Measurements from ENCODE around the gene NOP53. TPM values are rescaled to one million over a fixed set of nuclear protein-coding genes. Genes with fewer than 3 reads are reported as not detected.

The NOP53 gene
- total and polyA plus RNA-seq, 9 of the 15 experiments (the other 6 are each of a cell fraction or from before 2014, with no cell fraction given), result 6.5 to 274 (median 145) TPM

GRCh38 chr19:47762615-47763308 is 17.4 kb downstream of the NOP53 start:
- ATAC-seq (no peak), FAIRE-seq (no peak), DNase-seq (ENCODE audit: extremely low read depth in 1 of 4, low spot score in 3 of 4) (no peak)
- no peak overlapping the region for H3K4me2 ChIP-seq (ENCODE audit: insufficient read depth, low read length)
- 51% methylated on average over 18 of the region's 18 CpGs for WGBS (ENCODE audit: insufficient coverage, low coverage, missing lambda C conversion rate)
- CTCF ChIA-PET (ENCODE audit: low intra/inter-chr PET ratio), result no interaction called here
- H3K9me3 ChIP-seq (replicated peaks; ENCODE audit: control insufficient read depth, insufficient read depth, low read depth, low read length), result no peaks in the 10 kb centered on the region
- H3K9me1 ChIP-seq (ENCODE audit: control insufficient read depth, insufficient read depth, low read length), result no peaks in the 10 kb centered on the region
- H3K4me1 ChIP-seq (replicated peaks in 1 of 2; ENCODE audit: control insufficient read depth in 2 of 2, insufficient read depth in 2 of 2, low read length in 2 of 2), result peaks cover 0 to 20% of the 10 kb centered on the region in 2 experiments; a peak in 2 of 5 replicates
- no peak overlapping the region for H3K4me3 ChIP-seq
- peak overlapping the region in 1 of 2 experiments; percentile 19; a peak in 1 of 4 replicates for H3K9ac ChIP-seq (ENCODE audit: insufficient read depth in 1 of 2, low read depth in 2 of 2, low read length in 2 of 2)
- POLR2A ChIA-PET, result interaction anchor here (0.7 to 1.4 kb wide), 2 partner anchors 15 to 106 kb away, joined by 3 to 5 read pairs; partner anchors contain the start of gene SELENOW
- in situ Hi-C loops (cut with MboI), result no loop called here
- peak in 1 of 2 experiments; percentile 64; a peak in 1 of 4 replicates for TF ChIP-seq RCOR1 (IDR thresholded peaks at IDR 0.05; ENCODE audit: borderline replicate concordance in 1 of 2, low read depth in 2 of 2, low read length in 2 of 2)
- peak; percentile 97 for TF ChIP-seq BCOR (IDR thresholded peaks at IDR 0.05)
- no peak for TF ChIP-seq TFAM (CRISPR knock-in tag; conservative IDR thresholded peaks at IDR 0.05)
- TF ChIP-seq SMARCA5 (IDR thresholded peaks at IDR 0.05), result peak; percentile 87
- peak; percentile 43; the same call in 1 of the 2 replicates for TF ChIP-seq HDAC2 (IDR thresholded peaks at IDR 0.05)
- peak; percentile 91 for TF ChIP-seq ZFP36 (IDR thresholded peaks at IDR 0.05; ENCODE audit: low read depth, low read length, partially characterized antibody)
- no peak for TF ChIP-seq SP1 (CRISPR knock-in tag; IDR thresholded peaks at IDR 0.05)
- TF ChIP-seq RBM25 (IDR thresholded peaks at IDR 0.05; ENCODE audit: low read depth, low read length, severe bottlenecking), result peak; percentile 94
- TF ChIP-seq KDM1A (IDR thresholded peaks at IDR 0.05), result peak; percentile 78 to 82
- no peak for TF ChIP-seq ZZZ3 (IDR thresholded peaks at IDR 0.05)
- TF ChIP-seq ADNP (tag; IDR thresholded peaks at IDR 0.05), result peak; percentile 58; the same call in 1 of the 2 replicates
- 0 out of 2 replicates have a peak, but pooled peaks have one; percentile 18 for TF ChIP-seq MYC (IDR thresholded peaks at IDR 0.05; ENCODE audit: low read depth, low read length)
- TF ChIP-seq MYC (CRISPR knock-in tag; IDR thresholded peaks at IDR 0.05; ENCODE audit: borderline replicate concordance, low read depth), result no peak
- no peak for TF ChIP-seq CTCF (IDR thresholded peaks at IDR 0.05 in 2 of 3, conservative IDR thresholded peaks at IDR 0.05 in 1 of 3; ENCODE audit: insufficient read depth in 2 of 3, low read depth in 1 of 3, low read length in 3 of 3)
- no peaks in the 10 kb centered on the region for H3K79me2 ChIP-seq (ENCODE audit: control insufficient read depth, insufficient read depth, low read length)
- no peak overlapping the region for H3K27ac ChIP-seq (ENCODE audit: extremely low read depth, low read depth, low read length)
- intact Hi-C loops (cut with micrococcal nuclease), result no loop called here
- BruUV-seq (replicated peaks), result no TSS peak
- peaks cover 16% of the 10 kb centered on the region; the same call in 2 of the 3 replicates for H3K36me3 ChIP-seq (ENCODE audit: control insufficient read depth, insufficient read depth, low read length)
- H2AFZ ChIP-seq (ENCODE audit: low read depth, low read length), result no peak overlapping the region
- H4K20me1 ChIP-seq (replicated peaks; ENCODE audit: control insufficient read depth, insufficient read depth, low read length), result no peaks in the 10 kb centered on the region; the same call in 1 of the 2 replicates
- H3K27me3 ChIP-seq (ENCODE audit: control insufficient read depth in 2 of 2, insufficient read depth in 2 of 2, low read length in 2 of 2), result no peaks in the 10 kb centered on the region
